Natural killer cell (primary cell): ENCODE data around the gene PRSS56. TPM values are rescaled to one million over a fixed set of nuclear protein-coding genes. Genes with fewer than 3 reads are reported as not detected.

Source experiments
- ATAC-seq, 3 donors: fragments of 150-1000 bp in 2 of 3; fragments of 200-7000 bp in 1 of 3; cut with Tn5 transposase; 1 replicate in 1 of 3; 2 replicates in 2 of 3; pipeline ENCODE4 v1.10.0; 2021; ENCODE audit warnings: mild to moderate bottlenecking in 2 of 3, moderate library complexity in 2 of 3
- DNase-seq, 2 donors: peaks; one replicate each; pipeline versions ENCODE4 v3.0.0 to v3.0.0-alpha.2; 2013 to 2021; ENCODE audit warnings: mixed read lengths in 1 of 2
- H3K27ac ChIP-seq: one replicate; pipeline ENCODE4 v1.5.1; 2013; ENCODE audit warnings: mild to moderate bottlenecking, low read length
- H3K27me3 ChIP-seq: one replicate; pipeline ENCODE4 v1.6.1; 2013; ENCODE audit warnings: low read length; ENCODE audit not compliant: control insufficient read depth, insufficient read depth
- H3K36me3 ChIP-seq: one replicate; pipeline ENCODE4 v1.6.1; 2013; ENCODE audit warnings: low read length; ENCODE audit not compliant: control insufficient read depth, insufficient read depth
- H3K4me1 ChIP-seq: one replicate; pipeline ENCODE4 v1.6.1; 2013; ENCODE audit warnings: low read length; ENCODE audit not compliant: control insufficient read depth, insufficient read depth
- H3K4me3 ChIP-seq: one replicate; pipeline ENCODE4 v1.5.1; 2013; ENCODE audit warnings: low read length
- H3K9me3 ChIP-seq: one replicate; pipeline ENCODE4 v1.6.1; 2013; ENCODE audit warnings: low read length; ENCODE audit not compliant: control insufficient read depth, insufficient read depth
- H3K27ac Mint-ChIP-seq, 2 donors: one replicate each; pipeline ENCODE4 v1.8.0; 2022; ENCODE audit warnings: mild to moderate bottlenecking in 2 of 2, mixed read lengths in 2 of 2, moderate library complexity in 1 of 2
- H3K27me3 Mint-ChIP-seq, 2 donors: one replicate each; pipeline ENCODE4 v1.8.0; 2022; ENCODE audit warnings: low read depth in 2 of 2, mixed read lengths in 2 of 2
- H3K36me3 Mint-ChIP-seq: one replicate; pipeline ENCODE4 v1.8.0; 2022; ENCODE audit warnings: mixed read lengths
- H3K4me1 Mint-ChIP-seq, 2 donors: one replicate each; pipeline ENCODE4 v1.8.0; 2022; ENCODE audit warnings: mixed read lengths in 2 of 2
- H3K4me3 Mint-ChIP-seq: one replicate; pipeline ENCODE4 v1.8.0; 2022; ENCODE audit warnings: mild to moderate bottlenecking, moderate library complexity, mixed read lengths
- H3K9me3 Mint-ChIP-seq, 2 donors: one replicate each; pipeline ENCODE4 v1.8.0; 2022; ENCODE audit warnings: mixed read lengths in 2 of 2
- WGBS: methylation state at CpG from one replicate; pipeline ENCODE4 v1.1.7; 2013; ENCODE audit warnings: missing lambda C conversion rate; ENCODE audit not compliant: insufficient coverage; 5-methylcytosine and 5-hydroxymethylcytosine counted together
- intact Hi-C: fragments of 100-400 bp; cut with micrococcal nuclease; formaldehyde crosslinking; loops from one replicate; pipeline ENCODE4 v1.14.2; 2022
- total RNA-seq, 4 donors: library from RNA; stranded (reverse); fragments of 120-200 nt in 1 of 4; gene quantifications; one replicate each; pipeline versions ENCODE4 v1.2.3 to v1.2.4, GENCODE V29; 2013 to 2022
- TF ChIP-seq, protein P1 (sequence below): fragments of 200-600 bp; IDR thresholded peaks from one replicate; pipeline ENCODE4 v1.8.0; 2022; ENCODE audit warnings: antibody characterized with exemption

The PRSS56 gene
- total RNA-seq, 3 donors from 2014 or later (not counting 1 experiment from before 2014, with no cell fraction given): not detected

DNA sequence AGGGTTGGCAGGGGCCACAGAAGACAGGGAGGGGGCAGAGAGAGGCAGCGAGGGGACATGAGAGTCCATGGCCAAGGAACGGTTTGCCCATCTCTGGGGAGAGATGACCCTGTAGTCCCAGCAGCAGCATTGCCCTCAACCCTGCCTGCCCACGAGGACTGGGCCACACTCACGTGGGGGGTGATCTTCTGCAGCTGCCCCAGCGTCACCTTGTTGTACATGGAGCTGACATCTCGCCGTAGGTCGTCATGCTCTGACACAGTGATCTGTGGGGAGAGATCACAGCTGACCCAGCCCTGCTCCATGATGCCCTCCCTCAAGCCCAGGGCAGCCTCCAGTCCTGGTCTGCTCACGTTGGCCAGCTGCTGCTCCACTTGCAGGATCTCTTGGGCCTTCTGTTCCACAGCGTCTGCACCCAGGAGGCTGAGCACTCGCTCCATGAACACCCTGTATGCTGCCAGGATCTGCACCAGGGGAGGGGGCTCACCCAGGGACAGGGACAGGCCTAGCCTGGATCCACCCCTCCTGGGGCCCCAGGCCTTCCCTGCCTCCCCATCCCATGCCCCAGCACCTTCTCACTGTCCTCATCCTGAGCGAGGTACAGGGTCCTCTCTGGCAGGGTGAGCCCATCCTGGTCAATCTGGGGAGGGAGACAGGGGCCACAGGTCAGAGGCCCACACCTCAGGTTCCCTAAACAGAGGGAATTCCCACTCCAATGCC lies 35.4 kb upstream of the PRSS56 start:
- no peak for DNase-seq
- TF ChIP-seq, protein P1, sequence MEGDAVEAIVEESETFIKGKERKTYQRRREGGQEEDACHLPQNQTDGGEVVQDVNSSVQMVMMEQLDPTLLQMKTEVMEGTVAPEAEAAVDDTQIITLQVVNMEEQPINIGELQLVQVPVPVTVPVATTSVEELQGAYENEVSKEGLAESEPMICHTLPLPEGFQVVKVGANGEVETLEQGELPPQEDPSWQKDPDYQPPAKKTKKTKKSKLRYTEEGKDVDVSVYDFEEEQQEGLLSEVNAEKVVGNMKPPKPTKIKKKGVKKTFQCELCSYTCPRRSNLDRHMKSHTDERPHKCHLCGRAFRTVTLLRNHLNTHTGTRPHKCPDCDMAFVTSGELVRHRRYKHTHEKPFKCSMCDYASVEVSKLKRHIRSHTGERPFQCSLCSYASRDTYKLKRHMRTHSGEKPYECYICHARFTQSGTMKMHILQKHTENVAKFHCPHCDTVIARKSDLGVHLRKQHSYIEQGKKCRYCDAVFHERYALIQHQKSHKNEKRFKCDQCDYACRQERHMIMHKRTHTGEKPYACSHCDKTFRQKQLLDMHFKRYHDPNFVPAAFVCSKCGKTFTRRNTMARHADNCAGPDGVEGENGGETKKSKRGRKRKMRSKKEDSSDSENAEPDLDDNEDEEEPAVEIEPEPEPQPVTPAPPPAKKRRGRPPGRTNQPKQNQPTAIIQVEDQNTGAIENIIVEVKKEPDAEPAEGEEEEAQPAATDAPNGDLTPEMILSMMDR: no peak
- Mint-ChIP-seq H3K27me3 (peaks cover 21 to 22% of the 10 kb centered on the region in 2 donors), H3K4me1 (peaks cover 4 to 5% of the 10 kb centered on the region in 2 donors), H3K36me3 (no peaks in the 10 kb centered on the region), H3K27ac (no peak overlapping the region), H3K4me3 (no peak overlapping the region), H3K9me3 (no peaks in the 10 kb centered on the region)
- no peak overlapping the region for H3K27ac ChIP-seq
- ATAC-seq: no peak
- H3K27me3 ChIP-seq: peaks cover 8% of the 10 kb centered on the region
- WGBS: 75% methylated on average over 12 of the region's 12 CpGs
- no peaks in the 10 kb centered on the region for H3K36me3 ChIP-seq
- H3K9me3 ChIP-seq: no peaks in the 10 kb centered on the region
- no peak overlapping the region for H3K4me3 ChIP-seq
- intact Hi-C loops: no loop called here
- peaks cover 6% of the 10 kb centered on the region for H3K4me1 ChIP-seq

DNA sequence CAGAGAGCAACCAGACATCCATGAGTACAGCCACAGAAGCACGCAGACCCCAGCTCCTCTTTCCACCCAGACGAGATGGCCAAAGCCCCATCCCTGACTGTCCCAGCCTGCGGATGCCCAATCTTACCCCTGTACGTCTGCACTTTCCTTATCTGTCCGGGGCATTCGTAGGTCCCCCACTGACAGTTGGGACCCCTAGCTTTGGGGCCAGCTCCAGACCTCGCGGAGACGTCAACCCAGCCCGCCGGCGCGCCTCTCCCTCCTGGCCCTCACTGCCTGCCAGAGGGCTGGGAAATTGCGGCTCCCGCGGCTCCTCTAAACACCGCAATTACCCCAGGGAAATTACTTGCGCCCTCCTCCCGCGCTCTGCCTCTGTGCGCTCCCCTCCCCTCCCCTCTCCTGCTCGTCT lies 34.8 kb upstream of the PRSS56 start:
- intact Hi-C loops: no loop called here
- no peaks in the 10 kb centered on the region for H3K36me3 Mint-ChIP-seq
- WGBS: 10% methylated on average over 22 of the region's 22 CpGs
- Histone ChIP-seq H3K4me3 (no peak overlapping the region), H3K36me3 (no peaks in the 10 kb centered on the region), H3K27me3 (peaks cover 8% of the 10 kb centered on the region), H3K4me1 (peaks cover 6% of the 10 kb centered on the region), H3K9me3 (no peaks in the 10 kb centered on the region), H3K27ac (no peak overlapping the region)
- TF ChIP-seq, protein P1: no peak
- H3K27me3 Mint-ChIP-seq: peaks cover 24 to 27% of the 10 kb centered on the region in 2 donors
- no peak overlapping the region for H3K27ac Mint-ChIP-seq
- no peak overlapping the region for H3K4me3 Mint-ChIP-seq
- no peak for ATAC-seq
- H3K9me3 Mint-ChIP-seq: no peaks in the 10 kb centered on the region
- DNase-seq: no peak
- H3K4me1 Mint-ChIP-seq: peaks cover 4 to 5% of the 10 kb centered on the region in 2 donors

DNA sequence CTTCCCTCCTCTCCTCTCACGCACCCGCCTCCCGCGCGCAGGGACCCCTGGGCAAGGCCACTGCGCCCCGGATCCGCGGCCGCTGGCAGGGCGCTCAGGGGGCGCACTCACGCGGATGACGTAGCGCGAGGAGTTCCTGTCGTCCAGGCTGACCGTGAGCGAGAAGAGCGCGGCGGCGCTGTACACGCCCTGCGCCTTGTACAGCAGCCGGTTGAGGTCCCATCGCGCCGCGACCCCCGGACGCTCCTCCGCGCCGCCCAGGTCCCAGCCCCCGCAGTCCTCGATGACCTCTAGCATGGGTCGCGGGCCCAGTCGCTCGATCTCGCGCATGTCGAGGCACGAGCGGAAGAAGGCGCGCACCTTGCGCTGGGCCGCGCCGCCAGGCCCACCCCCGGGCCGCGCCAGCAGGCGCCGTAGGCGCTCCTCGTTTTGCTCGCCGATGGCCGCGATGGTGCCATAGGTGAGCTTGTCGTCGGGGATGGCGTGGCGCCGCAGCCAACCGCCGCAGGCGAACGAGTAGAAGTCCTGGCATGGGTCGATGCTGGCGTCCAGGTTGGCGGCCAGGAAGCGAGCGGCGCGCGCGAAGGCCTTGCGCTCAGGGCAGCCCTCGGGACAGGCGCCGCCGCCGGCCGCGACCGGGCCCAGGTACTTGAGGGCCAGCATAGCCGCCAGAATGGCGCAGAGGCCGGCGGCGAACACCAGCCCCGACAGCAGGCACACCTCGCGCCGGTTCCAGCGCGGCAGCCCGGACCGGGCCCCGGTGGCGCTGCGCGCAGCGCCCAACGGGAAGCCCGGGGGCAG lies 34.2 kb upstream of the PRSS56 start:
- H3K4me3 ChIP-seq: no peak overlapping the region
- no peaks in the 10 kb centered on the region for H3K36me3 ChIP-seq
- TF ChIP-seq, protein P1: no peak
- Mint-ChIP-seq H3K36me3 (no peaks in the 10 kb centered on the region), H3K27me3 (peaks cover 27 to 28% of the 10 kb centered on the region in 2 donors), H3K9me3 (no peaks in the 10 kb centered on the region), H3K4me3 (no peak overlapping the region), H3K27ac (no peak overlapping the region), H3K4me1 (peaks cover 4 to 5% of the 10 kb centered on the region in 2 donors)
- no peak overlapping the region for H3K27ac ChIP-seq
- WGBS: 8% methylated on average over 111 of the region's 111 CpGs
- H3K4me1 ChIP-seq: peaks cover 6% of the 10 kb centered on the region
- no peaks in the 10 kb centered on the region for H3K9me3 ChIP-seq
- DNase-seq (no peak), ATAC-seq (no peak)
- intact Hi-C loops: no loop called here
- H3K27me3 ChIP-seq: peaks cover 8% of the 10 kb centered on the region
